Erythroblast (primary cell): ENCODE data around the gene BAZ1A.

Experiments used
- GATA1 ChIP-seq: IDR thresholded peaks from 2 replicates; pipeline ENCODE4 v1.6.1; 2011; ENCODE audit warnings: low read depth, mild to moderate bottlenecking, control low read depth, low read length, moderate library complexity
- POLR2A ChIP-seq: IDR thresholded peaks from 2 replicates; pipeline ENCODE4 v1.6.1; 2011; ENCODE audit warnings: mild to moderate bottlenecking, low read length

DNA sequence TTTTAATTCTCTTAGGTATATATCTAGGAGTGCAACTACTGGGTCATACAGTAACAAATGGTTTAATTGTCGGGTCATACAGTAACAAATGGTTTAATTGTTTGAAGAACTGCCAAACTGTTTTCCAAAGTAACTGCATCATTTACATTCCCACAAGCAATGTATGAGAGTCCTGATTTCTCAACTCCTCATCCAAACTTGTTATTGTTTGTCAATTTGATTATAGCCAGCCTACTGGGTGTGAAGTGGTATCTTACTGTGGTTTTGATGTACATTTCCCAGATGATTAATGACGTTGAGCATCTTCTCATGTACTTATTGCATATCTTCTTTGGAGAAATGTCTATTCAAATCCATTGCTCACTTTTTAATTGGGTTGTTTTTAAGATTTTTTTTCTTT lies 93.1 kb downstream of the BAZ1A start:
- TF ChIP-seq POLR2A = no peak
- TF ChIP-seq GATA1 = no peak
